OCI-LY1 (cell line): ENCODE results near the gene MAGI1.

Experiments
- CTCF ChIP-seq: fragments of 200-600 bp; sonication (generic), shearing (Covaris generic); IDR thresholded peaks from 2 replicates; pipeline ENCODE4 v1.5.1; 2017; ENCODE audit warnings: mild to moderate bottlenecking, antibody characterized with exemption, low read length, moderate library complexity, mixed read lengths
- EZH2 ChIP-seq: fragments of 200-600 bp; sonication (generic), shearing (Covaris generic); IDR thresholded peaks from 2 replicates; pipeline ENCODE4 v1.8.0; 2017; ENCODE audit warnings: borderline replicate concordance, mixed run types, mild to moderate bottlenecking, antibody characterized with exemption, low read length, moderate library complexity, mixed read lengths

- TF ChIP-seq CTCF (no peak), EZH2 (no peak)
Observed at GRCh38 chr3:66083096-66083678, 44.5 kb upstream of the MAGI1 start.
